Vagina (tissue), 2 donors: ENCODE data around the gene FOXK1.

Experiments
- POLR2A ChIP-seq, 2 donors: fragments of 450-650 bp; IDR thresholded peaks; one replicate each; pipeline ENCODE4 v1.6.1; 2017; ENCODE audit warnings: antibody characterized with exemption in 2 of 2, mild to moderate bottlenecking in 2 of 2, moderate library complexity in 2 of 2
- TF ChIP-seq, protein P1 (sequence below), 3 experiments: fragments of 450-650 bp in 2 of 3; fragments of 200-600 bp in 1 of 3; sonication (generic) in 1 of 3; IDR thresholded peaks; one replicate each; pipeline ENCODE4 v1.5.1; 2017 to 2019; ENCODE audit warnings: antibody characterized with exemption in 3 of 3, mild to moderate bottlenecking in 2 of 3, moderate library complexity in 2 of 3

DNA sequence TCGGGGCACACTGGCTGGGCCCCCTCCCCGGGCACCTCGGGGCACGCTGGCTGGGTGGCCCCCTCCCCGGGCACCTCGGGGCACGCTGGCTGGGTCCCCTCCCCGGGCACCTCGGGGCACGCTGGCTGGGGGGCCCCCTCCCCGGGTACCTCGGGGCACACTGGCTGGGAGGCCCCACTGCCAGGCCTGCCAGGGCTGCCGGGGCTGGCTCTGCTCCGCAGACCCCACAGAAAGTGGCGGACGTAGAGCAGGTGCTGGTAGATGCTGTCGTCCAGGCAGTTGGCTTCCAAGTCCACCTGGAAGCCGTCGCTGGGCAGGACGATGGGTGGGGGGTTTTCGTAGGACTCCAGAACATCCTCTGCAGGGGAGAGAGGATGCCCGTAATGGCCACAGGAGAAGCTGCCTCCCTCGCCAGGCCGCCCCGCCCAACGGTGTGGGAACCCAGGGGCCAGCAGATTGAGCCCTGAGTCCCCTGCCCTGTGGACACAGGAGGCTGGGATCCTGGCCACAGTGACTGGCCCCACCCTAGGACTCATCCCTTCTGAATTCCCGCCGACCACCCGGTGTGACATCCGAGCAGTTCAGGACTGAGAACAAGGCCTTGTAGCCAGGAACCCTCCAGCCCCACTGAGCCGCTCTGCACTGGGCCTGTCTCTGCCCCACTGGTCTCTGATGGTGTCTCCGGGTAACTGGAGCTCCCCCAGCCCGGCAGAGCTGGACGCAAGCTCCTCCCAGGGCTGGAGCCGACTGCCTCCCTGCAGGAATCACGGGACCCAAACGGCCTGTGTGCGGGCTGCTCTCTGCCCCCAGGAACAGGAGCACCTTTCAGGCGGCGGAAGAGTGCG lies 121.5 kb downstream of the FOXK1 start:
- TF ChIP-seq, protein P1, sequence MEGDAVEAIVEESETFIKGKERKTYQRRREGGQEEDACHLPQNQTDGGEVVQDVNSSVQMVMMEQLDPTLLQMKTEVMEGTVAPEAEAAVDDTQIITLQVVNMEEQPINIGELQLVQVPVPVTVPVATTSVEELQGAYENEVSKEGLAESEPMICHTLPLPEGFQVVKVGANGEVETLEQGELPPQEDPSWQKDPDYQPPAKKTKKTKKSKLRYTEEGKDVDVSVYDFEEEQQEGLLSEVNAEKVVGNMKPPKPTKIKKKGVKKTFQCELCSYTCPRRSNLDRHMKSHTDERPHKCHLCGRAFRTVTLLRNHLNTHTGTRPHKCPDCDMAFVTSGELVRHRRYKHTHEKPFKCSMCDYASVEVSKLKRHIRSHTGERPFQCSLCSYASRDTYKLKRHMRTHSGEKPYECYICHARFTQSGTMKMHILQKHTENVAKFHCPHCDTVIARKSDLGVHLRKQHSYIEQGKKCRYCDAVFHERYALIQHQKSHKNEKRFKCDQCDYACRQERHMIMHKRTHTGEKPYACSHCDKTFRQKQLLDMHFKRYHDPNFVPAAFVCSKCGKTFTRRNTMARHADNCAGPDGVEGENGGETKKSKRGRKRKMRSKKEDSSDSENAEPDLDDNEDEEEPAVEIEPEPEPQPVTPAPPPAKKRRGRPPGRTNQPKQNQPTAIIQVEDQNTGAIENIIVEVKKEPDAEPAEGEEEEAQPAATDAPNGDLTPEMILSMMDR (IDR thresholded peaks at IDR 0.05): no peak
- no peak for TF ChIP-seq POLR2A (IDR thresholded peaks at IDR 0.05)
